GM12892 (cell line): ENCODE measurements around the gene HMGXB3.

Experiments
- POLR2A ChIP-seq: IDR thresholded peaks from 2 replicates; pipeline ENCODE4 v1.6.1; 2011; ENCODE audit warnings: low read depth, low read length, control low read depth
- POLR2AphosphoS5 ChIP-seq: IDR thresholded peaks from 2 replicates; pipeline ENCODE4 v1.6.1; 2011; ENCODE audit warnings: low read depth, low read length, control low read depth
- TAF1 ChIP-seq: IDR thresholded peaks from 2 replicates; pipeline ENCODE4 v1.6.1; 2011; ENCODE audit warnings: low read depth, mild to moderate bottlenecking, control low read depth, low read length, borderline replicate concordance

GRCh38 chr5:150080696-150081435, 80.3 kb downstream of the HMGXB3 start:
- TF ChIP-seq POLR2AphosphoS5 = no peak
- no peak for TF ChIP-seq POLR2A
- TF ChIP-seq TAF1 = no peak
